Measurements from ENCODE around the gene CEP164. TPM values are rescaled to one million over a fixed set of nuclear protein-coding genes. Genes with fewer than 3 reads are reported as not detected.

Gene CEP164
- total RNA-seq, 2 experiments from 2014 or later, result 33.0 to 36.7 TPM

GRCh38 chr11:117292616-117293015, 35.0 kb upstream of the CEP164 start:
- Histone ChIP-seq H3K4me1 (ENCODE audit: insufficient read depth, low read length) (peaks cover 3% of the 10 kb centered on the region), H3K36me3 (ENCODE audit: insufficient read depth, low read length) (peaks cover 6% of the 10 kb centered on the region), H3K9me3 (ENCODE audit: control insufficient read depth in 1 of 2, insufficient read depth in 1 of 2, low read length in 2 of 2) (no peaks in the 10 kb centered on the region), H3K27ac (ENCODE audit: low read depth in 1 of 2, low read length in 2 of 2) (no peak overlapping the region), H3K27me3 (ENCODE audit: control insufficient read depth in 1 of 2, insufficient read depth in 2 of 2, low read length in 2 of 2) (no peaks in the 10 kb centered on the region), H3K4me3 (ENCODE audit: low read length) (no peak overlapping the region)
- no peak overlapping the region for H3K4me3 Mint-ChIP-seq
- peaks cover 29% of the 10 kb centered on the region for H3K36me3 Mint-ChIP-seq (ENCODE audit: low read depth)
- ATAC-seq (ENCODE audit: poor library complexity), result no peak
- ChIA-PET POLR2A (no interaction called here), CTCF (no interaction called here)
- H3K4me1 Mint-ChIP-seq (ENCODE audit: low read depth), result no peaks in the 10 kb centered on the region
- no peak for TF ChIP-seq CTCF (IDR thresholded peaks at IDR 0.05)
- intact Hi-C loops (cut with DNase I, micrococcal nuclease), result no loop called here
- H3K27me3 Mint-ChIP-seq, result no peaks in the 10 kb centered on the region
- H3K9me3 Mint-ChIP-seq, result no peaks in the 10 kb centered on the region
- no peak for DNase-seq
- no peak overlapping the region for H3K27ac Mint-ChIP-seq

DNA sequence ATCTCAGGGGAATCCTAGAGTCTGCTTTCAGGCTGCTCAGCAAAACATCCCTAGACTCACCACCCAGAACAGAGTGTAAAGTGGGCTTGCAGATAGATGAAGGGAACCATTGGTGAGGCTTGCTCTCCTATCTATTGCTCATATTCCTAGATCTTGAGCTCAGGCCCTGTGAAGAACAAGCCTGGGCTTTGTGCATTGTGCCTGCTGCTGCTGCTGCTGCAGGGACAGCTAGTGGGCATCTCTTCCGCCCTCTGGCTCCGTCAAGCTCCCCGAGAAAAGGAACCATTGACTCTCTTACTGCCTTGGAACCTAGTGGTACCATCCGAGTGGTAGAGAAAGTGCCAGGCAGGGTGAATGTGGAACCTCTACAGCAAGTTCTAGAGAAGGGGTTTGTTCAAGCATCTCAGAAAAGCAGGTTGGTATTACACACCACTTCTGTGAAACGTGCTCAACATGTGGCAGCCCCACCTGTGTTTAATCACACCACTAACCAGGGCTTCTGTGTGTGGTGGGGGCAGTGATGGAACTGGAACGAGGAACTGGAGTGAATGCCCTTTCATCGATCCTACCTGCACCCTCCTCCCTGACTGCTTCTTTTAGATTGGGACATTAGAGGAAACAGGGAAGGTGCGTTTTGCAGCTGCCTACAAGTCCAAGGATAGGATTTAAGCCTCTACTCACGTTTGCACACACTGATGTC, 32.1 kb upstream of the CEP164 start:
- TF ChIP-seq CTCF (IDR thresholded peaks at IDR 0.05), result no peak
- Mint-ChIP-seq H3K27ac (no peak overlapping the region), H3K36me3 (ENCODE audit: low read depth) (peaks cover 8% of the 10 kb centered on the region), H3K9me3 (no peaks in the 10 kb centered on the region), H3K4me3 (no peak overlapping the region), H3K4me1 (ENCODE audit: low read depth) (no peaks in the 10 kb centered on the region), H3K27me3 (no peaks in the 10 kb centered on the region)
- ATAC-seq (ENCODE audit: poor library complexity) (no peak), DNase-seq (no peak)
- ChIA-PET POLR2A (no interaction called here), CTCF (no interaction called here)
- intact Hi-C loops (cut with DNase I, micrococcal nuclease), result no loop called here
- no peak overlapping the region for H3K4me3 ChIP-seq (ENCODE audit: low read length)
- H3K9me3 ChIP-seq (ENCODE audit: control insufficient read depth in 1 of 2, insufficient read depth in 1 of 2, low read length in 2 of 2), result no peaks in the 10 kb centered on the region
- peaks cover 2% of the 10 kb centered on the region for H3K36me3 ChIP-seq (ENCODE audit: insufficient read depth, low read length)
- no peaks in the 10 kb centered on the region for H3K27me3 ChIP-seq (ENCODE audit: control insufficient read depth in 1 of 2, insufficient read depth in 2 of 2, low read length in 2 of 2)
- H3K4me1 ChIP-seq (ENCODE audit: insufficient read depth, low read length), result no peaks in the 10 kb centered on the region
- no peak overlapping the region for H3K27ac ChIP-seq (ENCODE audit: low read depth in 1 of 2, low read length in 2 of 2)

GRCh38 chr11:117296881-117297280, 30.8 kb upstream of the CEP164 start:
- Histone ChIP-seq H3K9me3 (ENCODE audit: control insufficient read depth in 1 of 2, insufficient read depth in 1 of 2, low read length in 2 of 2) (no peaks in the 10 kb centered on the region), H3K27me3 (ENCODE audit: control insufficient read depth in 1 of 2, insufficient read depth in 2 of 2, low read length in 2 of 2) (no peaks in the 10 kb centered on the region), H3K4me1 (ENCODE audit: insufficient read depth, low read length) (no peaks in the 10 kb centered on the region), H3K27ac (ENCODE audit: low read depth in 1 of 2, low read length in 2 of 2) (no peak overlapping the region), H3K4me3 (ENCODE audit: low read length) (no peak overlapping the region), H3K36me3 (ENCODE audit: insufficient read depth, low read length) (peaks cover 2% of the 10 kb centered on the region)
- ATAC-seq (ENCODE audit: poor library complexity), result no peak
- intact Hi-C loops (cut with DNase I, micrococcal nuclease), result no loop called here
- Mint-ChIP-seq H3K27ac (no peak overlapping the region), H3K4me3 (no peak overlapping the region), H3K36me3 (ENCODE audit: low read depth) (peaks cover 3% of the 10 kb centered on the region), H3K4me1 (ENCODE audit: low read depth) (no peaks in the 10 kb centered on the region), H3K9me3 (no peaks in the 10 kb centered on the region), H3K27me3 (no peaks in the 10 kb centered on the region)
- no peak for TF ChIP-seq CTCF (IDR thresholded peaks at IDR 0.05)
- POLR2A ChIA-PET, result no interaction called here
- CTCF ChIA-PET, result no interaction called here
- DNase-seq, result no peak
